ENCODE results near the gene RTN4IP1. TPM values are rescaled to one million over a fixed set of nuclear protein-coding genes. Genes with fewer than 3 reads are reported as not detected.
A peak's percentile ranks its signal among the peaks of the same experiment; 100 is the strongest.
"Not testable (repeated sequence)": the region's sequence is repeated elsewhere in the genome, so short reads cannot be mapped to it uniquely, and the experiment has no call there.

Gene RTN4IP1
- total RNA-seq, 1 donor from 2014 or later = 7.1 TPM

GRCh38 chr6:106608080-106608668 lies 21.1 kb downstream of the RTN4IP1 start:
- H3K27me3 Mint-ChIP-seq = no peaks in the 10 kb centered on the region
- no peak overlapping the region for H3K4me3 Mint-ChIP-seq (ENCODE audit: low read depth)
- H3K27ac Mint-ChIP-seq = no peak overlapping the region
- H3K36me3 Mint-ChIP-seq (ENCODE audit: insufficient read depth) = peaks cover 12% of the 10 kb centered on the region
- TF ChIP-seq CTCF (IDR thresholded peaks at IDR 0.05; ENCODE audit: unreplicated experiment) = peak; percentile 55
- no peak for DNase-seq (ENCODE audit: low spot score, unreplicated experiment)
- H3K4me1 Mint-ChIP-seq (ENCODE audit: low read depth) = peaks cover 8% of the 10 kb centered on the region
- H3K9me3 Mint-ChIP-seq (ENCODE audit: low read depth) = peaks cover 3% of the 10 kb centered on the region

- Mint-ChIP-seq H3K36me3 (ENCODE audit: insufficient read depth) (peaks cover 3% of the 10 kb centered on the region), H3K9me3 (ENCODE audit: low read depth) (no peaks in the 10 kb centered on the region), H3K27ac (no peak overlapping the region), H3K27me3 (no peaks in the 10 kb centered on the region), H3K4me1 (ENCODE audit: low read depth) (no peaks in the 10 kb centered on the region), H3K4me3 (ENCODE audit: low read depth) (no peak overlapping the region)
- no peak for DNase-seq (ENCODE audit: low spot score, unreplicated experiment)
- no peak for TF ChIP-seq CTCF (IDR thresholded peaks at IDR 0.05; ENCODE audit: unreplicated experiment)
Observed at GRCh38 chr6:106600329-106600728, 29.0 kb downstream of the RTN4IP1 start.

GRCh38 chr6:106599440-106599839 lies 29.9 kb downstream of the RTN4IP1 start:
- no peak overlapping the region for H3K27ac Mint-ChIP-seq
- DNase-seq (ENCODE audit: low spot score, unreplicated experiment) = no peak
- H3K36me3 Mint-ChIP-seq (ENCODE audit: insufficient read depth) = peaks cover 3% of the 10 kb centered on the region
- H3K9me3 Mint-ChIP-seq (ENCODE audit: low read depth) = no peaks in the 10 kb centered on the region
- no peaks in the 10 kb centered on the region for H3K27me3 Mint-ChIP-seq
- H3K4me1 Mint-ChIP-seq (ENCODE audit: low read depth) = no peaks in the 10 kb centered on the region
- no peak overlapping the region for H3K4me3 Mint-ChIP-seq (ENCODE audit: low read depth)
- no peak for TF ChIP-seq CTCF (IDR thresholded peaks at IDR 0.05; ENCODE audit: unreplicated experiment)

GRCh38 chr6:106591111-106591825 lies 38.0 kb downstream of the RTN4IP1 start:
- no peak for TF ChIP-seq CTCF (IDR thresholded peaks at IDR 0.05; ENCODE audit: unreplicated experiment)
- H3K4me3 Mint-ChIP-seq (ENCODE audit: low read depth) = no peak overlapping the region

GRCh38 chr6:106588937-106589336 lies 40.4 kb downstream of the RTN4IP1 start:
- DNase-seq (ENCODE audit: low spot score, unreplicated experiment); H3K4me1 Mint-ChIP-seq (ENCODE audit: low read depth); H3K36me3 Mint-ChIP-seq (ENCODE audit: insufficient read depth); H3K4me3 Mint-ChIP-seq (ENCODE audit: low read depth); H3K27me3 Mint-ChIP-seq; H3K27ac Mint-ChIP-seq; H3K9me3 Mint-ChIP-seq (ENCODE audit: low read depth): not testable (repeated sequence)

More at GRCh38 chr6:106591111-106591825, 38.0 kb downstream of the RTN4IP1 start:
- Mint-ChIP-seq H3K27me3 (no peaks in the 10 kb centered on the region), H3K4me1 (ENCODE audit: low read depth) (no peaks in the 10 kb centered on the region), H3K9me3 (ENCODE audit: low read depth) (no peaks in the 10 kb centered on the region), H3K36me3 (ENCODE audit: insufficient read depth) (peaks cover 8% of the 10 kb centered on the region), H3K27ac (no peak overlapping the region)
- DNase-seq (ENCODE audit: low spot score, unreplicated experiment) = no peak
